ENCODE data around the gene TRMT1. TPM values are rescaled to one million over a fixed set of nuclear protein-coding genes. Genes with fewer than 3 reads are reported as not detected.

TRMT1 gene
- total and polyA plus RNA-seq, 7 donors = 31.6 to 87.1 (median 42.3) TPM

- DNase-seq (peak; percentile 85 to 88), ATAC-seq (peak in 1 of 4 donors; percentile 2)
- intact Hi-C loops (cut with DNase I) = no loop called here
- no peaks in the 10 kb centered on the region for H3K9me3 ChIP-seq
- H3K4me1 ChIP-seq = peaks cover 8% of the 10 kb centered on the region
- no peaks in the 10 kb centered on the region for H3K36me3 ChIP-seq (ENCODE audit: insufficient read depth in 1 of 2, low read depth in 1 of 2)
- no peak for TF ChIP-seq CTCF (IDR thresholded peaks at IDR 0.05)
- peak overlapping the region; percentile 95 for H3K27ac ChIP-seq
- H3K4me3 ChIP-seq = peak overlapping the region; percentile 76
- 25 to 33% (median 27%) methylated on average over 49 to 55 of the region's 55 CpGs for WGBS, 3 donors
- no peaks in the 10 kb centered on the region for H3K27me3 ChIP-seq (ENCODE audit: insufficient read depth in 3 of 3, low read length in 2 of 3)
Measured at GRCh38 chr19:13155472-13156359, 39.2 kb upstream of the TRMT1 start.

GRCh38 chr19:13154911-13155471 is 38.5 kb upstream of the TRMT1 start:
- Histone ChIP-seq H3K4me1 (peaks cover 8% of the 10 kb centered on the region), H3K27me3 (ENCODE audit: insufficient read depth in 3 of 3, low read length in 2 of 3) (no peaks in the 10 kb centered on the region), H3K27ac (peak overlapping the region; percentile 95), H3K4me3 (peak overlapping the region; percentile 76), H3K9me3 (no peaks in the 10 kb centered on the region), H3K36me3 (ENCODE audit: insufficient read depth in 1 of 2, low read depth in 1 of 2) (no peaks in the 10 kb centered on the region)
- DNase-seq = peak; percentile 68 to 69
- WGBS, 3 donors = 32 to 50% (median 38%) methylated on average over 24 of the region's 24 CpGs
- no peak for TF ChIP-seq CTCF (IDR thresholded peaks at IDR 0.05)
- intact Hi-C loops (cut with DNase I) = loop anchor here (5.0 kb wide), 2 partner anchors 687 to 1407 kb away; no protein-coding TSS in a partner anchor
- ATAC-seq = no peak

GRCh38 chr19:13154241-13154778 is 37.8 kb upstream of the TRMT1 start:
- DNase-seq (peak; percentile 94 to 96), ATAC-seq (peak in 1 of 4 donors; percentile 10)
- Histone ChIP-seq H3K27ac (peak overlapping the region; percentile 95), H3K36me3 (ENCODE audit: insufficient read depth in 1 of 2, low read depth in 1 of 2) (no peaks in the 10 kb centered on the region), H3K4me3 (peak overlapping the region; percentile 76), H3K4me1 (peaks cover 12% of the 10 kb centered on the region), H3K27me3 (ENCODE audit: insufficient read depth in 3 of 3, low read length in 2 of 3) (no peaks in the 10 kb centered on the region), H3K9me3 (no peaks in the 10 kb centered on the region)
- no peak for TF ChIP-seq CTCF (IDR thresholded peaks at IDR 0.05)
- WGBS, 3 donors = 30 to 42% (median 39%) methylated on average over 21 of the region's 21 CpGs
- intact Hi-C loops (cut with DNase I) = loop anchor here (5.0 kb wide), 2 partner anchors 688 to 1408 kb away; no protein-coding TSS in a partner anchor

GRCh38 chr19:13153569-13154240 is 37.2 kb upstream of the TRMT1 start:
- Histone ChIP-seq H3K36me3 (ENCODE audit: insufficient read depth in 1 of 2, low read depth in 1 of 2) (no peaks in the 10 kb centered on the region), H3K4me1 (peaks cover 18% of the 10 kb centered on the region), H3K27me3 (ENCODE audit: insufficient read depth in 3 of 3, low read length in 2 of 3) (no peaks in the 10 kb centered on the region), H3K9me3 (no peaks in the 10 kb centered on the region), H3K27ac (peak overlapping the region; percentile 95), H3K4me3 (peak overlapping the region; percentile 76)
- WGBS, 3 donors = 23 to 34% (median 29%) methylated on average over 66 to 69 of the region's 69 CpGs
- DNase-seq (peak; percentile 50 to 65), ATAC-seq (no peak)
- TF ChIP-seq CTCF (IDR thresholded peaks at IDR 0.05) = no peak
- intact Hi-C loops (cut with DNase I) = loop anchor here (5.0 kb wide), 2 partner anchors 689 to 1409 kb away; no protein-coding TSS in a partner anchor
